PC-3 (cell line): ENCODE measurements around the gene ARL16.

Experiments used
- CTCF ChIP-seq: fragments of 300-600 bp; sonication (generic); conservative IDR thresholded peaks from 2 replicates; pipeline ENCODE4 v1.5.1; 2017; ENCODE audit warnings: antibody characterized with exemption, low read depth, mild to moderate bottlenecking, low read length
- EZH2 ChIP-seq: fragments of 300-600 bp; sonication (generic); IDR thresholded peaks from one replicate; pipeline ENCODE4 v1.6.1; 2017; ENCODE audit warnings: antibody characterized with exemption, mild to moderate bottlenecking, low read length; ENCODE audit not compliant: unreplicated experiment

GRCh38 chr17:81708739-81709185 is 25.2 kb upstream of the ARL16 start:
- TF ChIP-seq CTCF: no peak
- no peak for TF ChIP-seq EZH2
